Activated CD8-positive, alpha-beta memory T cell treated with anti-CD3 and anti-CD28 coated beads for 4 hours (primary cell): Measurements from ENCODE around the gene GHSR.

Source experiments
- DNase-seq, 2 donors: peaks; one replicate each; pipeline ENCODE4 v3.0.0-alpha.2; 2020; ENCODE audit warnings: low read depth in 2 of 2

Gene GHSR

DNA sequence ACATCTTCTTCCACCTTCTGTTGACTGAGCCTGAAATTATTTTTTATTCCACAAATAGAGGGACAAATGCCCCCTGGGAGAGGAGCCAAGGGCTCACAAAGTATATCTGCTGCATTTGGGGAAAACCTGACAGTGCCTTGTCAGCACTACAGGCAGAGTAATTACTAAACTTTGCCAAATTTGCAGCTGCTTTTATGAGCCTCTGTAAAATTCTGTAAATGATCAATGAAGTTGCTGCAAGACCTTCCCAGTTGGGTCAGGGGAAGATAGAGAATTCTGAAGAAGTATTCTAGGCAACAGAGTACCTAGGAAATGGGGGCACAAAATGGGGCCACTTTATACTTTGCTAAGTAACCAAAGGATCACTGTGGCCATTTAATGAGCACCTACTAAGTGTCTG is 10.5 kb downstream of the GHSR start:
- no peak for DNase-seq

DNA sequence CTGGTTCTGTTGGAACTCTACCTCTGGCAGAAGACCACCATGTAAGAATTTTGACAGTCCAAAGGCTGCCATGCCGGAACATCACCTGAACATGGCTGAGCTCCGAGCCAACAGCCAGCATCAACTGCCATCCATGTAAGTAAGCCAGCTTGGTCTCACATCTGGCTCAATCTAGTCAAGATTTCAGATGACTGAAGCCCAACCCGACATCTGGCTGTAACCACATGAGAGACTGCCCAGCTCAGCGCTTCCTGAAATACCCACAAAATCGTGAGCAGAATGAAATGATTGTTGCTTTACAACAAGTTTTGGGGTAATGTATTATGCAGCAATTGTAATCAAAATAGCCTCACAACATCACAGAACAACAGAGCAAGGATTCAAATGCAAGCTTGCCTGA is 32.9 kb downstream of the GHSR start:
- no peak for DNase-seq

DNA sequence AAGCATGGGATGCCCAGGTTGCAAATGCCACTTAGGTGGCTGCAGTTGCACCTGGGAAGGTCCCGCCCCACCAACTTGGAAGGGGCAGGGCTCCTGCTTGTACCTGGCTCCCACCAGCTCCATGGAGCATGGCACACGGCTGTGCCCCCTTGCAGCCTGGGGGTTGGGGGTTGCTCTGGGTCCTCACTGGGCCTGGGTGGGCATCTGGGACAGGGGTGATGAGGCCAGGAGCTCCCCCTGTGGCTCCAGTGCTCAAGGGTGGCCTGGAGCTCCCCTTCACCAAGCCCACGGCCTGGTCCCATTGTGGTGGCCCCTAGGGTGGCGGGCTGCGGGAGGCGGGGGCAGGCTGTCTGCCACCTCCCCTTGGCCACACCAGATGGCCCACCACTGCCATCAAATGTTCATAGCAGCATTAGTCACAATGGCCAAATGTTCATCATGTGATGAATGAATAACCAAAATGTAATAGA is 36.7 kb downstream of the GHSR start:
- DNase-seq, result no peak

DNA sequence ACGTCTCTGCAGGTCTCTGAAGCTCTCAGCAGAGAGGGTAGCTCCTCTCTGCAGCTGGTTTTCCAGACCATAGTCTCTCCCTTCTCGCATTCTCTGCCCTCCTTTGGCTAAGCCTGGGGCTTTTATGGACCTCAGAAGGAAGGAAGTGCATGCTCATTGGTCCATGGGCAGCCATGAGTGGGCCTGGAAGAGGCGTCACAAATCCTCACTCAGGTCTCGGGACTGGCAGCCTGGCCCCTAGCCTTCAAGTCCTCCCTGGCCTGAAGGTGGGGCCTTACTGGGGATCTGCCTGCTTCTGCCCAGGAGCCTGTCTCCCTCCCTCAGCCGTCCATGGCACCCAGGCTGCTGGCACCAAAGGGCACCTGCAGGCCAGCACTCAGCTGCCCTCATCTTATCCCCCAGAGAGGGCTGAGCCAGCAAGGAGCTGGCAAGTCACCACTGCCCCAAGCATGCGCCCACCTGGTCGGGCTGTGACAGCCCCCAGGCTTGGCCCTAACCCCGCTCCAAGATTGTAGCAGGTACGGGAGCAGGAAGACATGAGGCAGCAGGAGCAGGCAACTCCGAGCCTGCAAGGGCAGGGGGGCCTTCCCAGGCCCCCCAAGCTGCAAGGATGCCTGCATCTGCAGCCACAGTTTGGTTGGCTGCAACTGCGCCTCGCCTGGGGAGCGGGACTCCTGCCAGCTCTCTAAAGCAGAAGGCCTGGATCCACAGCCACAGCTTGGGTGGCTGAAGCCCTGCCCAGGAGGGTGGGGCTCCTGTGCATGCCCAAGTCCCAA is 37.4 kb downstream of the GHSR start:
- no peak for DNase-seq

DNA sequence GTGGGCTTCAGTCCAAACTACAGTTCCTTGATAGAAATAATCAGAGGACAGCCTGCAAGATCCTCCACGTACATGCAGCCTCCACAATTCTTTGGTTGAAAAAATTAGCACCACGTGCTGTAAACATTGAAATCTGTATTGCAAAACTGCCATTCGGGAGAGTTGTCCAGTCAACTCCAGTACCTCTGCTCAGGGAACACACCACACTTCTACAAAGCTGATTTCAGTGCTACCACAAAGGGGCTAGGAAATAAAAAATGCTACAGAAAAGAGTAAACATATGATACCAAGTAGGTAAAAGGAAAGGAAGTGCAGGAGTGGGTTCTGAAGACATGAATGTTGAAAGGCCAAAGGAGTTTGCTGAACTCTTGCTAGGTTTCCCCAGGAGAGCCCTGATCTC is 40.4 kb downstream of the GHSR start:
- DNase-seq, result no peak

DNA sequence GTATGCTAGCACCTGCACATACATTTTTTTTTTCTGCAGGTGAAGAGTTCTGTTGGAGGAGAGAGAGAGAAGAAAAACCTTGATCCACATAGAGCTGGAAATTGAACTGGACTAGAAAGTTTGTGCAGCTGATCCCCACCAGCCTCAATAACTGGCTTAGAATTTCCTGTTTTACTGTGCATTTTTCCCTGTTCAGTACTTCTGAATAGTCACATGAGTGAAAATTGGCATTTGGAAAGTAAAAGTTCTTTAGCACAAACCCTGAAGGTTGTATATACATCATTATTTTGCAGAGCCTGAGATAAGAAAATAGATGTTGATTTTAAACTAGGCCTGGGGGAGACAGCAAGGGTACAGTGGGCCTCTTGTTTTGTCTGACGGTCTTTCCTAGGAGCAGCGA is 42.3 kb downstream of the GHSR start:
- DNase-seq, result no peak

DNA sequence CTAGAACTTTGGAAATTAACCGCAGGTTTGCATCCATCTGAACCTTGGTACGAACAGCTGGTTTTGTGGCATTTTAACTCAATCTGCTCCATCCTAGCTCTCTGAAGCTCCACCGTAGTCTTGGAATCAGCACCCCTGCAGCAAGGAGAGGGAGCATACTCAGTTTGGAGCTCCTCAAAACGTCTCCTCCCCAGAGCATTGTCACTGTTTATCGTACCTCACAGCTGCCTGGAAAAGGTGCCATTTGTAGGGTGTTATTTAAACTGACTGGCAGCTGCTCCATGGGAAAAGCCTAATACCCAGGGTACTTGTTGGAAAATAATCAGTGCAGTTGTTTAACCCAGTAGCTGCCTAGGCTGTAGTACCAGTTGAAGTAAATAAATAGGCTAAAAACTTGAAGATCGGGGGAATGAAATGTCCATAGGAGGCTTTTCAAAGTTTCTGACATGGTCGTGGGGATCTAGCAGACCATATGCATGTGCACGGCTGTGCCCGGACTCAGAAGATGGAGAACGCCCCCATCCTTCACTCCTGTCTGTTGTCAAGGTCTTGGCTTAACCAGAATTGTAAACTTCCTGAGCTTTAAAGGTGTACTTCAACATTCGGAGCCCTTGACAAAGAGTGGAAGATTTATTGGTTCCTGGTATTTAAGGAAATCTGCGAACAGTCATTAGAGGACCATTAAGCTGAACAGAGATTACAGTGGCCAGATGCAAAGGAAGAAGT is 43.9 kb downstream of the GHSR start:
- no peak for DNase-seq

DNA sequence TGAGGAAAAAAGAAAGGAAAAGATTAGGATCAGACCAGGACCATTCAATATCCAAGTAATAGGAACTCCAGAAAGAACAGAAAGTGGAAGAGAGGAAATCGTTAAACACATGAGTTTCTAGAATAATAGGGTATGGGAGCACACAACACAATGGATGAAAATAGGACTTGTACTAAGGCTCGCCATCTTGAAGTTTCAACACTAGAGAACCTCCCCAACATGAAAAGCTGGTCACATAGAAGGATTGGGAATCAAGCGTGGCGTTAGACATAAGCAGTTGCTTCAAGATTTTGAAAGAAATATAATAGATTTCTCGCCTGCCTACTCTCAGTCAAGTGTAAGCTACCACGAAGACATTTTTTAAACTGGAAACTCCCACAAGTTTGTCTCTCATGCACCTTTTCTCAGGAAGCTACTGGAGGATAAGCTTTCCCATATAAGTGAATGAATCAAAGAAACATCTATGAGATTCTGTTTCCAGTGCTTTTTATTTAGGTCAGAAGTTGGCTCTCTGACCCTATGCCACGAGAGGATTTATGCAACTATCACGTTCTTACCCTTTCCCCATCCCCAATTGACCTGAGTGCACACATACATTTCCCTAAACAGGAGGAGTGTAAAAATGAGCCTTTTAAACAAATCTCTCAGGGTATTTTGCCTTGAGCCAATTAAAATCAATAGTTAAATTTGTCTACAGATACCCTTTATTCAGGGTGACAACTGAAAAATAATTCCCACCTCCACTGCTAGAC is 45.2 kb downstream of the GHSR start:
- DNase-seq, result no peak

DNA sequence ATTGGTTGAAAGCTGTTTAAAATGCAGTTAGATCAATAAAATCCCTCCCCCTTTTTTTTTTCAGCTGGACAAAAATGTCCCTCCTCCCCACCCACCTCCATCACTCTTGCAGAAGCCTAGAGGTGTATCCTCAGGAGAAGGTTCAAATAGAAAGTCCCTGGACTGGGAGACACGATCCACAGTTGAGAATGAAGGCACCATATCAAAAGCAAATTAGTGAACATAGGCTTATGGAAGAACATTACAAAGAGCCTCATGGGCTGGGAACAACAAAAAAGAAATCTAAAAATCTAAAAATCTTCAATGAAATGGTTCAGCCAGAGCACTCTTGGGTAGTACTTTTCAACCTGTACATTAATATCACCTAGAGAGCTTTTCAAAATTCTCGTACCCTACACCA is 46.2 kb downstream of the GHSR start:
- DNase-seq, result no peak

DNA sequence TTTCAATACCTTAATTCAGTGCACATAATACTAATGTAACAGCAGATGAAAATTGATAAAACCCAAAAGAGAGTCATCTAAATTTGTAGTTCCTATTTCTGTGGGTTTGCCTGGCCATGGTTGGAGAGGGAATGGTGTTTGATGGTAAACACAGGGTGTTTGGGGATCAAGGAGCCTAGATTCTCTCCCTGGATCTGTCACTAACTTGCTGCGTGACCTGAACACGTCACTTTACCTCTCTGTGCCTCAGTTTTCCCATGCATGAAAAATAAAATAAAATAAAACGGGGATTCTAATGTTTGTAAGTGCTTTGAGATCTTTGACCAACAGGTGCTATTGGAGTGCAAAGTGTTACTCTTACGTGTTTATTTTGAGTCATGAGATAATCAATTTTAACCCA is 49.8 kb downstream of the GHSR start:
- no peak for DNase-seq

DNA sequence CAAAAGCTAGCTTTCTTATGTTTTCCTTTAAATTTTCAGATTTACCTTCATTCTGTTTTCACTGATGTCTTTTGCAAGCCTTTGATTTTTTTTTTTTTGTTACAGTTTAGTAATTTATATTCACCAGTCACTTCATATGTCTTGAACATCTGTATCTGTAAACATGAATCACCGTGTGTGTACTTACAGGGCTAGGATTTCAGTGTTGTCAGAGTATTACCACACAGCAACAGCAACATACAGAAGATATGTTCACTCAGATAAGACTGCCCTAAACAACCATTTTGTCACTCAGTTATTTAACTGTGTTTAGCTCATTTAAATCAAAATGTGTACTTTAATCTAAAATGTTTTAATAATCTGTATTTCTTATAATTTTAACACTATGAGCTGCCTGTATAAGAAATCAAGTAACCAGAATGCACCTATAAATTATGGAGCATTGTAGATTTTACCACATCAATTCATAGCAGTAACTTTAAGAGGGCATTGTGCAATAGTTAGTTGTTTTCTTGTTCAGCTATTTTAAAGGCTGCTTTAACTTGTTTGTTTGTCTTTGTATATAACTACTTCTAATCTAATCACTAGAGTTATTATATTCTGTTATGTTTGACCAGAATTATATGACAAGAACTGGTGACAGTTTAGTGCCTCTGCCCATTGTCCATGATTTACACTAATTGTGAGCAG is 50.4 kb downstream of the GHSR start:
- DNase-seq, result no peak

DNA sequence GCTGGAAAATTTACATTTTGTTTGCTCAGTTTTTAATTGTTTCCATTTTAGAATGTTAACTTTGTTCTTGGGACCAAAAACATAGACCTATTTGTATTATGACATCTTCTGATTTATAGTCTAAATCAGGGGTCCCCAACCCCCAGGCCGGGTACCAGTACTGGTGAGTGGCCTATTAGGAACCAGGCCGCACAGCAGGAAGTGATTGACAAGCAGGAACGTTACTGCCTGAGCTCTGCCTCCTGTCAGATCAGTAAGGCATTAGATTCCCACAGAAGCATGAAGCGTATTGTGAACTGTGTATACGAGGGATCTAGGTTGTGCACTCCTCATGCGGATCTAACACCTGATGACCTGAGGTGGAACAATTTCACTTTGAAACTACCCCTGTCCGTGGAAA is 51.9 kb downstream of the GHSR start:
- DNase-seq, result no peak

DNA sequence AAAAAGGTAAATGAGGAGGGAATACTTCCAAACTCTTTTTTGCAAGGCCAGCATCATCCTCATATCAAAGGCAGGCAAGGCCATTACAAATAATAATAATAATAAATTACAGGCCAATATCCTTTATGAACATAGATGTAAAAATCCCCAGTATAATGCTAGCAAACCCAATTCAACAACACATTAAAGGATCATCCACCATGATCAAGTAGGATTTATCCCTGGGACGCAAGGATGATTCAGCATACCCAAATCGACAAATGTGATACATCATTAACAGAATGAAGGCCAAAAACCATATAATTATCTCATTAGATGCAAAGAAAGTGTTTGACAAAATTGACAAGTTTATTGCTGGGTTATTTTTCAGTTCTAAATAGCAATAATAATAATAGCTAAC is 53.6 kb downstream of the GHSR start:
- no peak for DNase-seq
